Stimulated activated CD4-positive, alpha-beta T cell treated with anti-CD3 and anti-CD28 coated beads, Interleukin-1b, Interleukin-23, amount 100 ng/mL, for 4 hours (primary cell): ENCODE results near the gene CUX1.
"Not testable (repeated sequence)": the region's sequence is repeated elsewhere in the genome, so short reads cannot be mapped to it uniquely, and the experiment has no call there.

Experiments used
- DNase-seq, 2 donors: peaks; one replicate each; pipeline ENCODE4 v3.0.0-alpha.2; 2020; ENCODE audit warnings: low read depth in 2 of 2

CUX1 gene

GRCh38 chr7:101916041-101916800 lies 98.8 kb downstream of the CUX1 start:
- no peak for DNase-seq

DNA sequence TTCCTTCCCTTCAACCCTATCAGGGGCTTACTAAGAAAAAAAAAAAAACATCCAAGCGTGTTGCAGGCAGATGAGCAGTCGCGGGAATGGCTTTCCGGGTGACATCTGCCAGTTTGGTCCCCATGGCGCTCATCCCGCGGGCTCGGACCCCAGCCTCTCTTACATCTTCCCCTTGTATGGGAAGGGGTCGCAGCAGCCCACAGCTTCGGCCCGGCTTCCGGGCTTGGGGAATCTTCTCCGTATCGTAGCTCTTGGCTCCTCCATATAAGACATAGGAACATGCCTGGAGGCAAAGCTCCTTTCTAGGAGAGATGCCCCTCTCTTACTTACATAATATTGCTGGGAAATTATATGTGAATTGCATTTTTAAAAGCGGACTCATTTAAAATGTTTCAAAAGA lies 99.5 kb downstream of the CUX1 start:
- DNase-seq, result no peak

DNA sequence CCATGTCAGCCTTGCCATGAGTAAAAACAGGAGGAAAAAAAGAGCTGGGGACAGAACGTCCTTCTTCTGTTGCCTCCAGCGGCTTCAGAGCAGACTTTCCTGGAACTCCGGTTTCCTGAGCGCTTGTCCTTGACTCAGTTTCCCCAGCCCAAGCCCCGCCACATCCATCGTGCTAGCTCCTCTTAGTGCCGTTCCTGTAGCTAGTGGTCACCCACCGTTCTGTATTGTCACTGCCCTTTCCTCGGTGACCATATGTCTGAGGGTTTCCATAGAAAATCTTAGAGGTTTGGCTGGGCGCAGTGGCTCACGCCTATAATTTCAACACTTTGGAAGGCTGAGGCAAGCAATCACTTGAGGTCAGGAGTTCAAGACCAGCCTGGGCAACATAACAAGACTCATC lies 100.1 kb downstream of the CUX1 start:
- no peak for DNase-seq

DNA sequence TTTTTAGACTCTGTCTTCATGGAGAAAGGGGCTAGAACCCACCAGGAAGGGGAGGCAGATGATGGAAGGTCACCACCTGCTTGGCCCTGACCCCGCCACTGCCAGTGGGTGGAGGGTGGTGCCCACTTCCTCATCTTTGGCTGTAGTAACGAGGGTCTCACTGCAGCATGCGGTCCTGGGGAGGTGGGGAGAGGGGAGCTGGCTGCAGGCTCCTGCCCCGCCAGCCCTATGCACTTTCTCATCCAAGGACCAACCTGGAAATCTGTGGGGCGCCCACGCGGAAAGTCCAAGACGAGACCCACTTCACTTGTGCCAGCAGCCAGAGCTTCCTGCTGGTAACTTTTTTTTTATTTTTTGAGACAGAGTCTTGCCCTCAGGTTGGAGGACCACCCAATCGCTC lies 101.0 kb downstream of the CUX1 start:
- no peak for DNase-seq

DNA sequence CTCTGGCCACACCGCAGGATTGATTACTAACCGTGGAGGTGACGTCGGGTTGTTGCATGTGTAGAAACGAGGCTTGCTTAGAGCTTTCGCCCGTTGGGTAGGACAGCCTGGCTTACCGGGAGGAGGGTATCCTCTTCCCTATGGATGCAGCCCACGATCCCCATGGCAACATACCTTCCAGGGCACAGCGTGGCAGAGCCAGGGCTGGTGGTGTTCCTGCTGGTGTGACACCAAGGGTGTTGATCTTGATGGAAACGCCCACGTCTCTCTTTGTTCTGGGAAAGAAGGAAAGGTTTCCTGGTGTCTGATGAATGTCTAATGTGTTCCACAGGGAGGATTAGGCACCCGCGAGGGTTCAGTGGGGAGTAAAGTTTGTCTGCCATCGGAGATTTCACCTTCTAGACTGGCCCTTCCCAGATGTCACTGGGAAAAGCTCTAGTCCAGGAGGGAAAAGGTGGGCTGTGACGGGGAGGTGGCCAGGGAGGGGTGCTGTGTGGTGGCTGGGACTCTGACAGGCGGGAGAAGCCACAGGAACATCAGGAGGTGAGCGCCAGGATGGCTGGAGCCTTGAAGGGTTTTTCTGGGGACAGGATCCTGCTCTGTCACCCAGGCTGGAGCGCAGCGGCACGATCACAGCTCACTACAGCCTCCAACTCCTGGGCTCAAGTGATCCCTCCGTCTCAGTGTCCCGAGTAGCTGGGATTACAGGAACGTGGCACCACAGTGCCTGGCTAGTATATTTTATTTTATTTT lies 102.1 kb downstream of the CUX1 start:
- no peak for DNase-seq

DNA sequence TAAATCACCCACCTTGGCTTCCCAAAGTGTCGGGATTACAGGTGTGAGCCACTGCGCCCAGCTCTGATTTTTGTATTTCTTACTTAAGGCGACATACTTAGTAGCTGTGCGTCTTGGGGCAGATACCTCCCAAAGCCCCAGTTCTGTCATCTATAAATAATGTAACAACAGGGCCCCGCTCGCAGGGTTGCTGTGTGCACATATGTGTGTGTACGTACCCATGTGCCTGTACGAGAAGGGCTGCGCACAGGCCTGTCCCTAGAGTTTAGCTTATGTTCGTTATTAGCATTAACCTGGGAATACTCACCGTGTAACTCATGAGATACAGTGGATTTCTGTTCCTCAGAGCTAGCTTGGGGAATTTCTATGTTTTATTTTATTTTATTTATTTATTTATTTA lies 103.6 kb downstream of the CUX1 start:
- DNase-seq, result no peak

- DNase-seq, result not testable (repeated sequence)
Measured at GRCh38 chr7:101921546-101922489, 104.4 kb downstream of the CUX1 start.

DNA sequence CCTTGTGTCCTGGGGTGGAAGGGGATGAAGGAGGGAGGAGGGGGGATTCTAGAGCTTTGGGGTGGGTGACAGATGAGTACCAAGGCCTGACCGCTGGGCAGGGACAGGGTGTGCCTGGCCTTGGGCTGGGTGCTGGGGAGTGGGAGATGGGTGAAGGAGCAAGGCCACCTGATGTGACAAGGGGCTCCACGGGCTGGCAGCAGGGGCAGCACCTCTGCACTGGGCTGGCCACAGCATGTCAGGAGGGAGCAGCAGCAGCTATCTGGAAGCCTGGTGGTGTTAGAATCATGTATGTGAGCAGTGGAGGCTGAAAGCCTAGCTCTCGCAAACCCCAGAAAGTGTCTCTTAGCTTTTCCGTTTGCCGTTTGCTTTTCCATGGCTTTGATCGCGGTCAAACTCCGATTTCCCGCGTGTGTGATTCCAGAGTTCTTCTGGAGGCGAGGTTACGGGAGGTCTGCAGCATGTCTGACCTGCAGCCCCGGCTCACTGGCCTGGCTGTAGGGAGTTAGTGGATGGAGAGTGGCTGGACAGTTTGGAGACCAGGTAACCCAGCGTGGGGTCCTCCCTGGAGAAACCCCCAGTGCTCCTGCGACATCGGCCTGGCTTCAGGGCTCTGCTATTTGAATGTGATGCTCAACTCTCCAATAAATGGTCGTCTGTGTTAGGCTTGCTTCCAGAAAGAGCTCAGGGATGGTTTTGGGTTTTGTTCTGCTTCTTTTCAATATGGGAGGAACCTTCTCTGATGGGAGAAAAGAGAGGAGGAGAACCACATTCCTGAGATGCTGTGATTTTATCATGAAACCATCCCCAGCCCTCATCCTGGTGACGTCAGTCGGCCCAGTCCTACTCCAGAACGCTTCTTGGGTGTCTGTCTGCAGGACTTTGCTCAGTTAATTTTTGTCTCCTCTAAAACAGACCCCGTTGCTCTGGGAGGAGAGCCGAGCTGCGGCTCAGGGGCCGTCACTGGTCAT lies 105.5 kb downstream of the CUX1 start:
- no peak for DNase-seq

DNA sequence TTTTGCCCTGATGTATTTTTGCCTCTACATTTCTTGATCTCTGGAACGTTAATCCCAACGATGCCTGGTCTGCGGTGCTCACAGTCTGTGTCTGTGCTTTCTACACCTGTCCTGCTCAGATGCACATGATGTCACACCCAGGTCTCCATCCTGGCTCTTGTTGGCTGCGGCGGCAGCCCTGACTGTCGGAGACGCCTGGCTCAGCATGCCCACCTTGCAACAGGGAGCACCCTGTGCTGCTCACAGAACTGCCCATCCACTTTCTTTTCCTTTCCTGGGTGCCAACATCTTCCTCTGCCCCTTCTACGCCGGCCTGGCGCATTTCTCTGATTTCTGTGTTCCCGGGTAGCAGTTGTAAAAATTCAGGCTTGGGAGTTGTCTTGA lies 106.2 kb downstream of the CUX1 start:
- DNase-seq, result no peak

DNA sequence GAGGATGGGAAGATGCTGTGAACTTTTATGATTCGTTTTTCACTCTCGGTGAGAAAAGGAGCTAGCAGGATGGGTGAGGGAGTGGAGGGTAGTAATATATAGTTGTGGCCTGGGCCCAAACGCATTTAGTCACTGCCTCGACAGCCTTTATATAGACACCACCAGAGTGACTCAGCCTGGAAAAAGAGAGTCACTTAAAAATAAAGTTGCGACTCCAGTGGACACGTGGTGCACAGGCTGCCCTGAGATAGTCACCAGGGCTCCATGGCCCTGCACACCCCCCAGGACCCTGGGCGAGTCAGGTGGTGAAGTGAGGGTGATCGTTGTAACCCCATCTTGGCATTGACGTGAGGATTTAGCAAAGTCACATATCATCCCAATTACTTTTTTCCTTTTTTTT lies 106.7 kb downstream of the CUX1 start:
- DNase-seq, result no peak

DNA sequence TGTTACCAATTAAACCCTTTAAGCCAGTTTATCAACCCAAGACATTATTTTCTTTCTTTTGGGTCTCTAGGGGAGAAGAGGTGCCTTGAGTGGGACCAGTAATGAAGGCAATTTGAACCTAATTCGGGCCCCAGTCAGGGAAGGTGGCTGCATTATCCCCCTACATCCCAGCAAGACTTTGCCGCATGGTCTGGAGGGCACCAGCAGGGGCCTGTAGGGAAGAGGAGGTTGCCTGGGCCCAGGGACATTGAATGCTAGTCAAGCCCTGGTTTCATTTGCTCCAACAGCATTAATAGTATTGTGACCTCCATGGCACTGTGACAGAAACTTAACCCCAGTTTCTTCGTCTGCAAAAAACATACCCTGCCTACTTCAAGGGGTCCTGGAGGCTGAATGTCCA lies 108.8 kb downstream of the CUX1 start:
- DNase-seq, result no peak

DNA sequence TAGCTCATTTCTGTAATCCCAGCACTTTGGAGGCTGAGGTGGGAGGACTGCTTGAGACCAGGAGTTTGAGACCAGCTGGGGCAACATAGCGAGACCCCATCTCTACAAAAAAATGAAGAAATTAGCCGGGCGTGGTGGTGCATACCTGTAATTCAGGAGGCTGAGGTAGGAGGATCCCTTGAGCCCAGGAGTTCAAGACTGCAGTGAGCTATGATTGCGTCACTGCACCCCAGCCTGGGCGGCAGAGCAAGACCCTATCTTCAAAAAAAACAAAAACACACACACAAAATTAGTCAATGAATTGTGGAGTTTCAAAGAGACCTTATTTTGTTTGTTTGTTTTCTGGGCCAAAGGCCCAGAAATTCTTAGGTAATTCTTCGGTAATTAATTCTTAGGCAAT lies 110.0 kb downstream of the CUX1 start:
- no peak for DNase-seq

DNA sequence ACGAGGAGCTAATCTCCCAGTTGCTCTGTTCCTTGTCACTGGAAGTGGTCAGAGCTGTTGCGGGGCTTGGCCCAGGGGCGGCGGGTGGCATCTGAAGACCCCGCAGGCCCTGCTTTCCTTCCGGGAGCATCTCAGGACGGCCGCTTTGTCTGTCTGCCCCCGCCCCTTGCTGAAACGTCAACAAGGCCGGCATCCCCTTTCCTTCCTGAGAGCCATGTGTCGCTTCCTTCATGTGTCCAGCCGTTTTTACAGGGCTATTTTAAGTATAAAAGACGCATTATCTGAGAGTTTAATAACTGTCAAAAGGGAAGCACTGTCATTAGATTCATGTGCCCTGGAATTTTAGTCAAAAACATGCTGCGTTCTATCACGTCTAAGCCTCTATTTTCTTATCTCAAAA lies 110.4 kb downstream of the CUX1 start:
- no peak for DNase-seq

DNA sequence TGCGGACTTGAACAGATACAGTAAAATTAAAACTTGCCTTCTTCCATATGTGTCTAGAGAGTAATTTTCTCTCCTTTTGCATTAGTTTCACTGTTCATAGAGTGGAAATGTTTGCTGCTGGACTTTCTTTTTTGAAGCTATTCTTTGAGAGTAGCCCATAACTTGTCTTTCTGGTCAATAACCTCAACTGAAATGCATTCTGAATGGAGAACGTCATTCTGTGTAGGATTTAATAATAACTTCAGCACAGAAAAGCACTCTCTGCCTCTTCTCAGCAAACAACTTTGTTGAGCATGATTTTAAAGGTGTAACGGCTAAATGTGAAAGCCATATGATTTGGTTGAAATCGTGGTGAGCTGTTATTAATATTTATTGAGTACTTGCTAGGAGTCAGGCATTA lies 111.8 kb downstream of the CUX1 start:
- DNase-seq, result no peak

DNA sequence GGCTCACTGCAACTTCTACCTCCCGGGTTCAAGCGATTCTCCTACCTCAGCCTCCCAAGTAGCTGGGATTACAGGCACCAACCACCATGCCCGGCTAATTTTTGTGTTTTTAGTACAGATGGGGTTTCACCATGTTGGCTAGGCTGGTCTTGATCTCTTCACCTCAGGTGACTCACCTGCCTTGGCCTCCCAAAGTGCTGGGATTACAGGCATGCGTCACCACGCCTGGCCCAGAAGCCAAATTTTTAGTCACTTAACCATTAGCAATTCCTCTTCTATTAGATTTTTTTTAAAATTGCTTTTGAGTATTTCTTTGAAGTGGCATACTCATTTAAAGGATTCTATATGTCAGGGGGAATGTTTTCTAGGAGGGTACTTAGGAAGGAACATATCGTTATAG lies 112.5 kb downstream of the CUX1 start:
- not testable (repeated sequence) for DNase-seq

GRCh38 chr7:101932083-101932482 lies 114.7 kb downstream of the CUX1 start:
- no peak for DNase-seq

GRCh38 chr7:101933028-101933427 lies 115.6 kb downstream of the CUX1 start:
- no peak for DNase-seq

DNA sequence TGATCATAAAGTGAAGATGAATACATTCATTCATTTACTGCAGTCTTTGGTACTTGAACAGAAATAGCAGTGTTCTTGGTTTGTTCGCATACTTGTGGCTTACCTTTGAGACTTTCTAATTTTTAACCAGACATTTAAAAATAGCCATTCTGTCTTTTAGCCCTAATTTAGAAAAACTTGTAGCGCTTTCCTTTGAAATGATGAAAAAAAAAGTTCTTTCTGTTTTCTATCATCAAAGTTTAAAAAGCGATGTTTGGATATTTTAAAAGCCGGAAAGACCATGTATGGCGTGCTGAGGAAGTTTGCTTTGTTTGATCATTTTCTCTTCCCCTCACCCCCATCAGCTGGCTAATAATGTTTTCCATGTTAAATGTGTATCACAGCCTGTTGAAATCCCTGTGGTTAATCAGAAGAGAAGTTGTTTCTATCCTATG lies 116.3 kb downstream of the CUX1 start:
- DNase-seq, result no peak

DNA sequence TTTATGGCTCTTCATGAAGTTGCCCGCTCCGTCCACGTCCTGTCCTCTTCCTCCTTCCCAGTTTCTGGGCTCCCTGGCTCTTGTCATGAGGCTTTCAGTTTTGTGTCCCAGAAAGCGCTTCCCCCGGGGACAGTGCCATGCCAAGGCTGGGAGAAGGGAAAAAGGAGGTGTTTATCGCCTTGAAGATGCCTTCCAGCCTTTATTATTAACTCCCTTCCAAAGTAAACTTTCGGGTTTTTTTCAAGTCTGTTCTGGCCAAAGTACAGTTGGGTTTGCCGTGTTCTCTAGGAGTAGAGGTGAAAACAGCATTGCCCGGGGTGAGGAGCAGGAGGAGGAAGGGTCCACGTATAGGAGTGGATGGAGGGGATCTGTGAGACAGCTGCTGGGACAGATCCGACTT lies 117.2 kb downstream of the CUX1 start:
- DNase-seq, result no peak

DNA sequence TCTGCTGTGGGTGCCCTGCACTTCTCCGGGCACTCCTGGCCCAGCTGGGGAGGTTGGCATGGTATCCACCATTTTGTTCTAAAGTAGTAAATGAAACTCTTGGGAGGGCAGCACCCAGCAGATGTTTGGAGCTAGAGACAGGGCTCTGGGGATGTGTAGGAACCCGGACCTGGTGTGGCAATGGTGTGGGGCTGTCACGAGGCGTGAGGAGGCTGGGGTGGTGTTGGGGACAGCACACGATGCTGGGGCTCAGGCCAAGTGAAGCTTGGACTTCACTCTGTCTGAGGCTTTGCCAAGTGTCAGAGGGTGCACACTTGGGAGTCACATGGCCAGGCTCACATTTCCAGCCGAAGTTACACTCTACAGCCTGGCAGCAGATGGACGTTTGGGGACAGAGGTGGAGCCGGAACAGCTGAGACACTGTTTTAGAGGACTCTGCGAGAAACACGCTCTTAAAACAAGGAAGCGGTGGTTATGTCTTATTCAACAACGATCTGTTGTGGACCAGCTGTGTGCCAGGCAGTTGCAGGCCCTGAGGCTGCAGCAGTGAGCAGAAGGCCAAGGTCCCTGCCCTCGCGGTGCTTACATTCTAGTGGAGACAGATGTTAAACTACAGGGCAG lies 118.2 kb downstream of the CUX1 start:
- DNase-seq, result no peak

DNA sequence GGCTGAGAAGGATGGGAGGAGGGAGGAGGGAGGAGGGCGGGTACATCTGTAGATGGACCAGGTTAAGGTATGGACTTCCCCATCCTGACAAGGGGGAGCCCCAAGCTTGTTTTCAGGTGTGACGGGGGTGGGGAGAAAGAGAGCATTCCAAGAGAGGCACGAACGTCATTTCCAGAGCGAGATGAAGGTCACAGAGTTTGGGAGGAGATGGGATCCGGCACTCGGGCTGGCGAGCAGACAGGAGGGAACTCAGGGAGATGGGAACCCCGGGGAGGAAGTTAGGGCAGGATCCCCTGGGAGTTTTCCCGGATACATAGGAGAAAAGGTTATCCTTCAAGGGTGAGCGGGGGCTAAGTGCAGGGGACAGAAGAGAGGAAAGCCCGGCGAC lies 118.8 kb downstream of the CUX1 start:
- DNase-seq, result no peak
